ENCODE data around the gene PSMD5.

The PSMD5 gene

DNA sequence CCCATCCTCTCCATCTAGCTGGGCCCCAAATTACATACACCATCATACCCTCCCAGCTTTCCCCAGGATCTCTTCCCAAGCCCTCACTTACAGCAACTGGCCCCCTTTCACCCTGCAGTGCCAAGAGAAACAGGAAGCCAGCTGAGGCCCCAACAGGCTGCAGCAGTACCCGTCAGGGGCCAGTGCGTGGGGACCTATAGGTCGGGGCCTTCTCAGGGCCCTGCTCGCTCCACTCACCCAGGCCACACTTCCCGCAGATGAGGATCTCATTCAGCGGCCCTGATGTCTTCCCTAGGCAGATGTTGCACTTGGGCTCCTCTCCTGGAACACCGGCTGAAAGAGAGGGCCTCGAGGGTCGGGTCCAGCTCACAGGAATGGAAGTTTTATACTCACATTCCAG lies 27.5 kb upstream of the PSMD5 start:
- ATAC-seq: no peak
- no peak for TF ChIP-seq ARNTL (CRISPR knock-in tag; IDR thresholded peaks at IDR 0.05; ENCODE audit: borderline replicate concordance, low read depth)
- no peak for TF ChIP-seq ISL1 (CRISPR knock-in tag; IDR thresholded peaks at IDR 0.05)
- no peak for TF ChIP-seq ESRRG (CRISPR knock-in tag; IDR thresholded peaks at IDR 0.05)
- no peak for TF ChIP-seq TOX (CRISPR knock-in tag; IDR thresholded peaks at IDR 0.05; ENCODE audit: borderline replicate concordance)
- TF ChIP-seq, protein P1, sequence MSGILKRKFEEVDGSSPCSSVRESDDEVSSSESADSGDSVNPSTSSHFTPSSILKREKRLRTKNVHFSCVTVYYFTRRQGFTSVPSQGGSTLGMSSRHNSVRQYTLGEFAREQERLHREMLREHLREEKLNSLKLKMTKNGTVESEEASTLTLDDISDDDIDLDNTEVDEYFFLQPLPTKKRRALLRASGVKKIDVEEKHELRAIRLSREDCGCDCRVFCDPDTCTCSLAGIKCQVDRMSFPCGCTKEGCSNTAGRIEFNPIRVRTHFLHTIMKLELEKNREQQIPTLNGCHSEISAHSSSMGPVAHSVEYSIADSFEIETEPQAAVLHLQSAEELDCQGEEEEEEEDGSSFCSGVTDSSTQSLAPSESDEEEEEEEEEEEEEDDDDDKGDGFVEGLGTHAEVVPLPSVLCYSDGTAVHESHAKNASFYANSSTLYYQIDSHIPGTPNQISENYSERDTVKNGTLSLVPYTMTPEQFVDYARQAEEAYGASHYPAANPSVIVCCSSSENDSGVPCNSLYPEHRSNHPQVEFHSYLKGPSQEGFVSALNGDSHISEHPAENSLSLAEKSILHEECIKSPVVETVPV (CRISPR knock-in tag; IDR thresholded peaks at IDR 0.05): no peak
- TF ChIP-seq POU6F1 (CRISPR knock-in tag; IDR thresholded peaks at IDR 0.05; ENCODE audit: borderline replicate concordance, low read depth): no peak
- TF ChIP-seq RARB (CRISPR knock-in tag; IDR thresholded peaks at IDR 0.05): no peak
- TF ChIP-seq PPARA (CRISPR knock-in tag; IDR thresholded peaks at IDR 0.05; ENCODE audit: borderline replicate concordance): no peak
- no peak for TF ChIP-seq ZNF70 (CRISPR knock-in tag; IDR thresholded peaks at IDR 0.05)
- no peak for TF ChIP-seq ZNF8 (CRISPR knock-in tag; IDR thresholded peaks at IDR 0.05)

GRCh38 chr9:120869726-120870125 lies 27.0 kb upstream of the PSMD5 start:
- ATAC-seq: no peak
- TF ChIP-seq SNAI2 (CRISPR knock-in tag; IDR thresholded peaks at IDR 0.05) (no peak), ESRRG (CRISPR knock-in tag; IDR thresholded peaks at IDR 0.05) (no peak), POU6F1 (CRISPR knock-in tag; IDR thresholded peaks at IDR 0.05; ENCODE audit: borderline replicate concordance, low read depth) (no peak), ZC3H10 (CRISPR knock-in tag; IDR thresholded peaks at IDR 0.05) (no peak), ZNF70 (CRISPR knock-in tag; IDR thresholded peaks at IDR 0.05) (no peak), PPARA (CRISPR knock-in tag; IDR thresholded peaks at IDR 0.05; ENCODE audit: borderline replicate concordance) (no peak), TOX (CRISPR knock-in tag; IDR thresholded peaks at IDR 0.05; ENCODE audit: borderline replicate concordance) (no peak), GLIS3 (CRISPR knock-in tag; IDR thresholded peaks at IDR 0.05) (no peak), ISL1 (CRISPR knock-in tag; IDR thresholded peaks at IDR 0.05) (no peak), CSDC2 (CRISPR knock-in tag; IDR thresholded peaks at IDR 0.05) (no peak), OSR1 (CRISPR knock-in tag; IDR thresholded peaks at IDR 0.05) (no peak), RARB (CRISPR knock-in tag; IDR thresholded peaks at IDR 0.05) (no peak), ZNF8 (CRISPR knock-in tag; IDR thresholded peaks at IDR 0.05) (no peak), ZNF565 (CRISPR knock-in tag; conservative IDR thresholded peaks at IDR 0.05; ENCODE audit: low read depth) (no peak), ZFP30 (CRISPR knock-in tag; IDR thresholded peaks at IDR 0.05) (no peak), PATZ1 (CRISPR knock-in tag; IDR thresholded peaks at IDR 0.05; ENCODE audit: borderline replicate concordance) (no peak), BACH2 (CRISPR knock-in tag; IDR thresholded peaks at IDR 0.05; ENCODE audit: borderline replicate concordance) (no peak), TCF4 (CRISPR knock-in tag; IDR thresholded peaks at IDR 0.05; ENCODE audit: borderline replicate concordance) (no peak)
- TF ChIP-seq, protein P2, sequence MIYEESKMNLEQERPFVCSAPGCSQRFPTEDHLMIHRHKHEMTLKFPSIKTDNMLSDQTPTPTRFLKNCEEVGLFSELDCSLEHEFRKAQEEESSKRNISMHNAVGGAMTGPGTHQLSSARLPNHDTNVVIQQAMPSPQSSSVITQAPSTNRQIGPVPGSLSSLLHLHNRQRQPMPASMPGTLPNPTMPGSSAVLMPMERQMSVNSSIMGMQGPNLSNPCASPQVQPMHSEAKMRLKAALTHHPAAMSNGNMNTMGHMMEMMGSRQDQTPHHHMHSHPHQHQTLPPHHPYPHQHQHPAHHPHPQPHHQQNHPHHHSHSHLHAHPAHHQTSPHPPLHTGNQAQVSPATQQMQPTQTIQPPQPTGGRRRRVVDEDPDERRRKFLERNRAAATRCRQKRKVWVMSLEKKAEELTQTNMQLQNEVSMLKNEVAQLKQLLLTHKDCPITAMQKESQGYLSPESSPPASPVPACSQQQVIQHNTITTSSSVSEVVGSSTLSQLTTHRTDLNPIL (CRISPR knock-in tag; IDR thresholded peaks at IDR 0.05; ENCODE audit: low read depth): no peak
- TF ChIP-seq, protein P3, sequence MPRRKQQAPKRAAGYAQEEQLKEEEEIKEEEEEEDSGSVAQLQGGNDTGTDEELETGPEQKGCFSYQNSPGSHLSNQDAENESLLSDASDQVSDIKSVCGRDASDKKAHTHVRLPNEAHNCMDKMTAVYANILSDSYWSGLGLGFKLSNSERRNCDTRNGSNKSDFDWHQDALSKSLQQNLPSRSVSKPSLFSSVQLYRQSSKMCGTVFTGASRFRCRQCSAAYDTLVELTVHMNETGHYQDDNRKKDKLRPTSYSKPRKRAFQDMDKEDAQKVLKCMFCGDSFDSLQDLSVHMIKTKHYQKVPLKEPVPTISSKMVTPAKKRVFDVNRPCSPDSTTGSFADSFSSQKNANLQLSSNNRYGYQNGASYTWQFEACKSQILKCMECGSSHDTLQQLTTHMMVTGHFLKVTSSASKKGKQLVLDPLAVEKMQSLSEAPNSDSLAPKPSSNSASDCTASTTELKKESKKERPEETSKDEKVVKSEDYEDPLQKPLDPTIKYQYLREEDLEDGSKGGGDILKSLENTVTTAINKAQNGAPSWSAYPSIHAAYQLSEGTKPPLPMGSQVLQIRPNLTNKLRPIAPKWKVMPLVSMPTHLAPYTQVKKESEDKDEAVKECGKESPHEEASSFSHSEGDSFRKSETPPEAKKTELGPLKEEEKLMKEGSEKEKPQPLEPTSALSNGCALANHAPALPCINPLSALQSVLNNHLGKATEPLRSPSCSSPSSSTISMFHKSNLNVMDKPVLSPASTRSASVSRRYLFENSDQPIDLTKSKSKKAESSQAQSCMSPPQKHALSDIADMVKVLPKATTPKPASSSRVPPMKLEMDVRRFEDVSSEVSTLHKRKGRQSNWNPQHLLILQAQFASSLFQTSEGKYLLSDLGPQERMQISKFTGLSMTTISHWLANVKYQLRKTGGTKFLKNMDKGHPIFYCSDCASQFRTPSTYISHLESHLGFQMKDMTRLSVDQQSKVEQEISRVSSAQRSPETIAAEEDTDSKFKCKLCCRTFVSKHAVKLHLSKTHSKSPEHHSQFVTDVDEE (CRISPR knock-in tag; IDR thresholded peaks at IDR 0.05): no peak

Measured in SK-N-SH treated with all-trans-retinoic acid at 6 μM for 48 hours (cell line).